Natural killer cell (primary cell): ENCODE results near the gene FBN1. TPM values are rescaled to one million over a fixed set of nuclear protein-coding genes. Genes with fewer than 3 reads are reported as not detected.

Source experiments
- ATAC-seq, 3 donors: fragments of 150-1000 bp in 2 of 3; fragments of 200-7000 bp in 1 of 3; cut with Tn5 transposase; 1 replicate in 1 of 3; 2 replicates in 2 of 3; pipeline ENCODE4 v1.10.0; 2021; ENCODE audit warnings: mild to moderate bottlenecking in 2 of 3, moderate library complexity in 2 of 3
- DNase-seq, 2 donors: peaks; one replicate each; pipeline versions ENCODE4 v3.0.0 to v3.0.0-alpha.2; 2013 to 2021; ENCODE audit warnings: mixed read lengths in 1 of 2
- H3K27ac ChIP-seq: one replicate; pipeline ENCODE4 v1.5.1; 2013; ENCODE audit warnings: mild to moderate bottlenecking, low read length
- H3K27me3 ChIP-seq: one replicate; pipeline ENCODE4 v1.6.1; 2013; ENCODE audit warnings: low read length; ENCODE audit not compliant: control insufficient read depth, insufficient read depth
- H3K36me3 ChIP-seq: one replicate; pipeline ENCODE4 v1.6.1; 2013; ENCODE audit warnings: low read length; ENCODE audit not compliant: control insufficient read depth, insufficient read depth
- H3K4me1 ChIP-seq: one replicate; pipeline ENCODE4 v1.6.1; 2013; ENCODE audit warnings: low read length; ENCODE audit not compliant: control insufficient read depth, insufficient read depth
- H3K4me3 ChIP-seq: one replicate; pipeline ENCODE4 v1.5.1; 2013; ENCODE audit warnings: low read length
- H3K9me3 ChIP-seq: one replicate; pipeline ENCODE4 v1.6.1; 2013; ENCODE audit warnings: low read length; ENCODE audit not compliant: control insufficient read depth, insufficient read depth
- H3K27ac Mint-ChIP-seq, 2 donors: one replicate each; pipeline ENCODE4 v1.8.0; 2022; ENCODE audit warnings: mild to moderate bottlenecking in 2 of 2, mixed read lengths in 2 of 2, moderate library complexity in 1 of 2
- H3K27me3 Mint-ChIP-seq, 2 donors: one replicate each; pipeline ENCODE4 v1.8.0; 2022; ENCODE audit warnings: low read depth in 2 of 2, mixed read lengths in 2 of 2
- H3K36me3 Mint-ChIP-seq: one replicate; pipeline ENCODE4 v1.8.0; 2022; ENCODE audit warnings: mixed read lengths
- H3K4me1 Mint-ChIP-seq, 2 donors: one replicate each; pipeline ENCODE4 v1.8.0; 2022; ENCODE audit warnings: mixed read lengths in 2 of 2
- H3K4me3 Mint-ChIP-seq: one replicate; pipeline ENCODE4 v1.8.0; 2022; ENCODE audit warnings: mild to moderate bottlenecking, moderate library complexity, mixed read lengths
- H3K9me3 Mint-ChIP-seq, 2 donors: one replicate each; pipeline ENCODE4 v1.8.0; 2022; ENCODE audit warnings: mixed read lengths in 2 of 2
- WGBS: methylation state at CpG from one replicate; pipeline ENCODE4 v1.1.7; 2013; ENCODE audit warnings: missing lambda C conversion rate; ENCODE audit not compliant: insufficient coverage; 5-methylcytosine and 5-hydroxymethylcytosine counted together
- intact Hi-C: fragments of 100-400 bp; cut with micrococcal nuclease; formaldehyde crosslinking; loops from one replicate; pipeline ENCODE4 v1.14.2; 2022
- total RNA-seq, 4 donors: library from RNA; stranded (reverse); fragments of 120-200 nt in 1 of 4; gene quantifications; one replicate each; pipeline versions ENCODE4 v1.2.3 to v1.2.4, GENCODE V29; 2013 to 2022
- TF ChIP-seq, protein P1 (sequence below): fragments of 200-600 bp; IDR thresholded peaks from one replicate; pipeline ENCODE4 v1.8.0; 2022; ENCODE audit warnings: antibody characterized with exemption

Gene FBN1
- total RNA-seq, 3 donors from 2014 or later (not counting 1 experiment from before 2014, with no cell fraction given) = 0.33 to 0.54 (median 0.33) TPM

DNA sequence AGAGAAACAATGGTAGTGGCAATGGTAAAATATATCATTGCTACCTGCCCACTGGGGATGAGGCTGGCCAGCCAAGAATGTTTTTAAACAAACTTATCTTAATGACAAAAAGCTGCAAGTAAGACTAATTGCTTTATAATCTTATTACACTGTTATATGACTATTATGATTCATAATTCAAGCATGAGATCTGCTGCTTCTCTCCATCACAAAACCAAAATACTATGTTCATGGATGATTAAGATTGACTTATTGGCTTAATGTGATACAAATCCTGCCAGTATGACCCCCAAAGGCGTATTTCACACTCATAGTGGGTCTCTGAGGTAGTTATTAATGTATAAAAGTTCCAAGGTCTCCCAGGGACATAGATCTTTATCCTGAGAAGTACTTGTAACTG is 52.6 kb downstream of the FBN1 start:
- Histone ChIP-seq H3K36me3 (no peaks in the 10 kb centered on the region), H3K9me3 (no peaks in the 10 kb centered on the region), H3K4me3 (no peak overlapping the region), H3K27ac (no peak overlapping the region), H3K4me1 (no peaks in the 10 kb centered on the region), H3K27me3 (no peaks in the 10 kb centered on the region)
- no peak for DNase-seq
- H3K4me3 Mint-ChIP-seq = no peak overlapping the region
- H3K9me3 Mint-ChIP-seq = no peaks in the 10 kb centered on the region
- WGBS = 100% methylated on average over 1 of the region's 1 CpG
- TF ChIP-seq, protein P1, sequence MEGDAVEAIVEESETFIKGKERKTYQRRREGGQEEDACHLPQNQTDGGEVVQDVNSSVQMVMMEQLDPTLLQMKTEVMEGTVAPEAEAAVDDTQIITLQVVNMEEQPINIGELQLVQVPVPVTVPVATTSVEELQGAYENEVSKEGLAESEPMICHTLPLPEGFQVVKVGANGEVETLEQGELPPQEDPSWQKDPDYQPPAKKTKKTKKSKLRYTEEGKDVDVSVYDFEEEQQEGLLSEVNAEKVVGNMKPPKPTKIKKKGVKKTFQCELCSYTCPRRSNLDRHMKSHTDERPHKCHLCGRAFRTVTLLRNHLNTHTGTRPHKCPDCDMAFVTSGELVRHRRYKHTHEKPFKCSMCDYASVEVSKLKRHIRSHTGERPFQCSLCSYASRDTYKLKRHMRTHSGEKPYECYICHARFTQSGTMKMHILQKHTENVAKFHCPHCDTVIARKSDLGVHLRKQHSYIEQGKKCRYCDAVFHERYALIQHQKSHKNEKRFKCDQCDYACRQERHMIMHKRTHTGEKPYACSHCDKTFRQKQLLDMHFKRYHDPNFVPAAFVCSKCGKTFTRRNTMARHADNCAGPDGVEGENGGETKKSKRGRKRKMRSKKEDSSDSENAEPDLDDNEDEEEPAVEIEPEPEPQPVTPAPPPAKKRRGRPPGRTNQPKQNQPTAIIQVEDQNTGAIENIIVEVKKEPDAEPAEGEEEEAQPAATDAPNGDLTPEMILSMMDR = no peak
- intact Hi-C loops = no loop called here
- H3K4me1 Mint-ChIP-seq = peaks cover 7 to 9% of the 10 kb centered on the region in 2 donors
- ATAC-seq = no peak
- H3K36me3 Mint-ChIP-seq = no peaks in the 10 kb centered on the region
- no peak overlapping the region for H3K27ac Mint-ChIP-seq
- H3K27me3 Mint-ChIP-seq = no peaks in the 10 kb centered on the region

DNA sequence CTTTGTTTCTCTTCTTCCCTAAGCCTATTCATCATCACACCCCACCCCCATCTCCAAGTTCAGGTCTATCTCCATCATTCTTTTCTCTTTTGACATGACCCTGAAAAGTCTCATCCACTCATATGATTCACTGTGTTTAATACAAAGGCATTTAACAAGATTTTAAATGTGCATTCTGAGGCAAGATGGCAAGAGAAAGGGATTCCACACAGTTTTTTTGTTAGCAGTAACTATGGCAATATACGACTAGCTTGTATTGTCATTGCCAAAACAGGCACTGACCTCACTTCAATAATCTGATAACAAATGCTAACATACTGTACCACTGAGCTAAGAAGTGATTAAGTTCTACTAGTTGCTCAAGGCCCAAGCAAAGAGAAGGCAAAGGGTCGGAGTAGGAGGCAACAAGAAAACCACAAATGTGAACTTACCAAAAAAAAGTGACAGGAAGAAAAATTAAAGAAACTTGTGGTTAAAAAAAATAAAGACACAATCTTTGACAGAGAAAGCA is 53.2 kb downstream of the FBN1 start:
- no peak overlapping the region for H3K4me3 Mint-ChIP-seq
- TF ChIP-seq, protein P1 = no peak
- ATAC-seq (peak in 1 of 3 donors; percentile 30), DNase-seq (no peak)
- intact Hi-C loops = no loop called here
- Histone ChIP-seq H3K9me3 (no peaks in the 10 kb centered on the region), H3K36me3 (no peaks in the 10 kb centered on the region), H3K27me3 (no peaks in the 10 kb centered on the region), H3K4me3 (no peak overlapping the region), H3K4me1 (no peaks in the 10 kb centered on the region), H3K27ac (no peak overlapping the region)
- peak overlapping the region in 1 of 2 donors; percentile 23 for H3K27ac Mint-ChIP-seq
- H3K36me3 Mint-ChIP-seq = no peaks in the 10 kb centered on the region
- no peaks in the 10 kb centered on the region for H3K9me3 Mint-ChIP-seq
- H3K27me3 Mint-ChIP-seq = no peaks in the 10 kb centered on the region
- WGBS = 14% methylated on average over 2 of the region's 2 CpGs
- peaks cover 7 to 9% of the 10 kb centered on the region in 2 donors for H3K4me1 Mint-ChIP-seq

DNA sequence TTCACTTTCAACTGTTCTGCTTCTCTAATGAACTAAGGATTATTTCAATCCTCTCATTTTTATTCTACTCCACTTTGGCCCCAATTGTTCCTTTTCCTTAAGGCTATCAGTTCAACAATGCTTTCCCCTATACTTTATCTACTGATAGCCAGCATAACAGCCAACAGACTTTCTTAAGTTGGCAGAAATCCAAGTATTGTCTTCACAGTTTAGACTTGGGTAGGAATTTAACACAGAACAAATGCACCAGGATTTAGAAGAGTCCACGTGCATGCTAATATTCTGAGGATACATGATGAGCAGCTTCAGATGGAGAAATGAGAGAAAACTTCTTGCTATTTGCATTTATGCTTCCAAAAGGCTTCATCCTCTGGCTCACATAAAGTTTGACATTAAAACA is 54.8 kb downstream of the FBN1 start:
- intact Hi-C loops = no loop called here
- Histone ChIP-seq H3K4me3 (no peak overlapping the region), H3K27me3 (no peaks in the 10 kb centered on the region), H3K9me3 (no peaks in the 10 kb centered on the region), H3K36me3 (no peaks in the 10 kb centered on the region), H3K4me1 (no peaks in the 10 kb centered on the region), H3K27ac (no peak overlapping the region)
- Mint-ChIP-seq H3K4me1 (peaks cover 7 to 9% of the 10 kb centered on the region in 2 donors), H3K4me3 (no peak overlapping the region), H3K36me3 (no peaks in the 10 kb centered on the region), H3K9me3 (no peaks in the 10 kb centered on the region), H3K27me3 (no peaks in the 10 kb centered on the region), H3K27ac (no peak overlapping the region)
- TF ChIP-seq, protein P1 = no peak
- no peak for ATAC-seq
- DNase-seq = no peak
- 60% methylated on average over 1 of the region's 1 CpG for WGBS
